ENCODE measurements around the gene GUCY1A1.
A peak's percentile ranks its signal among the peaks of the same experiment; 100 is the strongest.

GUCY1A1 gene

GRCh38 chr4:155668707-155669220 lies 2.1 kb downstream of the GUCY1A1 start (continued):
- TF ChIP-seq CSRNP3 (CRISPR knock-in tag; IDR thresholded peaks at IDR 0.05), result no peak
- TF ChIP-seq ZFP3 (CRISPR knock-in tag; IDR thresholded peaks at IDR 0.05), result no peak
- no peak for TF ChIP-seq SNAI2 (CRISPR knock-in tag; IDR thresholded peaks at IDR 0.05)
- TF ChIP-seq, protein P1, sequence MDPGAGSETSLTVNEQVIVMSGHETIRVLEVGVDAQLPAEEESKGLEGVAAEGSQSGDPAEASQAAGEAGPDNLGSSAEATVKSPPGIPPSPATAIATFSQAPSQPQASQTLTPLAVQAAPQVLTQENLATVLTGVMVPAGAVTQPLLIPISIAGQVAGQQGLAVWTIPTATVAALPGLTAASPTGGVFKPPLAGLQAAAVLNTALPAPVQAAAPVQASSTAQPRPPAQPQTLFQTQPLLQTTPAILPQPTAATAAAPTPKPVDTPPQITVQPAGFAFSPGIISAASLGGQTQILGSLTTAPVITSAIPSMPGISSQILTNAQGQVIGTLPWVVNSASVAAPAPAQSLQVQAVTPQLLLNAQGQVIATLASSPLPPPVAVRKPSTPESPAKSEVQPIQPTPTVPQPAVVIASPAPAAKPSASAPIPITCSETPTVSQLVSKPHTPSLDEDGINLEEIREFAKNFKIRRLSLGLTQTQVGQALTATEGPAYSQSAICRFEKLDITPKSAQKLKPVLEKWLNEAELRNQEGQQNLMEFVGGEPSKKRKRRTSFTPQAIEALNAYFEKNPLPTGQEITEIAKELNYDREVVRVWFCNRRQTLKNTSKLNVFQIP (CRISPR knock-in tag; IDR thresholded peaks at IDR 0.05; ENCODE audit: borderline replicate concordance, low read depth), result no peak

DNA sequence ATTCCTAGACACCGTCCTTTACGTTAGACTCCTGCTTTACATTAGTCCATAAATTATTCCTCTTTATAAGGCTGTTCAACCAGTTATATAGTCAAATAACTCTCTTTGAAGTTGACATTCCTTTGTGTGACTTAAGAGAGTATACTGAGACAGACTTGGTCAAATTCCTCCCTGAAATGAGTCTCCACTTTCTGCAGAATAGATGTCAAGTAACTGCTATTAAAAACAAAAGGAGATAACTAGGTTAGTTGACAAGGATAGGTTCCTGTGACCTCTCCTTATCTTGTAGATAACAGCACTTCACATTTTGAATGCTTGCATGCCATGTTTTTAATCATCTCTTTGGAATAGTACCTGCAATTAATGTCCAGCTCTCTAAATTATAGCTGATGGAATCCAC lies 5.7 kb downstream of the GUCY1A1 start:
- ATAC-seq, result no peak
- 0 out of 2 replicates have a peak, but pooled peaks have one; percentile 62 for TF ChIP-seq CSDC2 (CRISPR knock-in tag; IDR thresholded peaks at IDR 0.05)
- TF ChIP-seq TCF4 (CRISPR knock-in tag; IDR thresholded peaks at IDR 0.05; ENCODE audit: borderline replicate concordance), result peak; percentile 38; the same call in 1 of the 2 replicates
- peak; percentile 93 for TF ChIP-seq ISL1 (CRISPR knock-in tag; IDR thresholded peaks at IDR 0.05)
- TF ChIP-seq CREB5 (CRISPR knock-in tag; IDR thresholded peaks at IDR 0.05; ENCODE audit: low read depth), result 0 out of 2 replicates have a peak, but pooled peaks have one; percentile 45
- TF ChIP-seq CSRNP3 (CRISPR knock-in tag; IDR thresholded peaks at IDR 0.05), result no peak

- TF ChIP-seq BACH2 (CRISPR knock-in tag; IDR thresholded peaks at IDR 0.05; ENCODE audit: borderline replicate concordance), result no peak
- no peak for TF ChIP-seq TOX (CRISPR knock-in tag; IDR thresholded peaks at IDR 0.05; ENCODE audit: borderline replicate concordance)
- TF ChIP-seq ISL1 (CRISPR knock-in tag; IDR thresholded peaks at IDR 0.05), result no peak
- no peak for TF ChIP-seq ZFP3 (CRISPR knock-in tag; IDR thresholded peaks at IDR 0.05)
- TF ChIP-seq, protein P2, sequence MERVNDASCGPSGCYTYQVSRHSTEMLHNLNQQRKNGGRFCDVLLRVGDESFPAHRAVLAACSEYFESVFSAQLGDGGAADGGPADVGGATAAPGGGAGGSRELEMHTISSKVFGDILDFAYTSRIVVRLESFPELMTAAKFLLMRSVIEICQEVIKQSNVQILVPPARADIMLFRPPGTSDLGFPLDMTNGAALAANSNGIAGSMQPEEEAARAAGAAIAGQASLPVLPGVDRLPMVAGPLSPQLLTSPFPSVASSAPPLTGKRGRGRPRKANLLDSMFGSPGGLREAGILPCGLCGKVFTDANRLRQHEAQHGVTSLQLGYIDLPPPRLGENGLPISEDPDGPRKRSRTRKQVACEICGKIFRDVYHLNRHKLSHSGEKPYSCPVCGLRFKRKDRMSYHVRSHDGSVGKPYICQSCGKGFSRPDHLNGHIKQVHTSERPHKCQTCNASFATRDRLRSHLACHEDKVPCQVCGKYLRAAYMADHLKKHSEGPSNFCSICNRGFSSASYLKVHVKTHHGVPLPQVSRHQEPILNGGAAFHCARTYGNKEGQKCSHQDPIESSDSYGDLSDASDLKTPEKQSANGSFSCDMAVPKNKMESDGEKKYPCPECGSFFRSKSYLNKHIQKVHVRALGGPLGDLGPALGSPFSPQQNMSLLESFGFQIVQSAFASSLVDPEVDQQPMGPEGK (CRISPR knock-in tag; IDR thresholded peaks at IDR 0.05; ENCODE audit: borderline replicate concordance), result no peak
- no peak for TF ChIP-seq CSRNP3 (CRISPR knock-in tag; IDR thresholded peaks at IDR 0.05)
- TF ChIP-seq ARNTL (CRISPR knock-in tag; IDR thresholded peaks at IDR 0.05; ENCODE audit: borderline replicate concordance, low read depth), result no peak
- TF ChIP-seq TSHZ2 (CRISPR knock-in tag; IDR thresholded peaks at IDR 0.05), result no peak
- TF ChIP-seq CSDC2 (CRISPR knock-in tag; IDR thresholded peaks at IDR 0.05), result no peak
- TF ChIP-seq GLIS3 (CRISPR knock-in tag; IDR thresholded peaks at IDR 0.05), result no peak
- TF ChIP-seq CREB5 (CRISPR knock-in tag; IDR thresholded peaks at IDR 0.05; ENCODE audit: low read depth), result no peak
- TF ChIP-seq ZNF70 (CRISPR knock-in tag; IDR thresholded peaks at IDR 0.05), result no peak
- no peak for TF ChIP-seq ESRRG (CRISPR knock-in tag; IDR thresholded peaks at IDR 0.05)
- TF ChIP-seq, protein P1 (CRISPR knock-in tag; IDR thresholded peaks at IDR 0.05; ENCODE audit: borderline replicate concordance, low read depth), result no peak
- no peak for ATAC-seq
These were observed 6.9 kb downstream of the GUCY1A1 start for GRCh38 chr4:155673453-155673979.

Data from SK-N-SH treated with all-trans-retinoic acid at 6 μM for 48 hours (cell line).